T47D (cell line): ENCODE results near the gene MICALL2.

Source experiments
- DNase-seq, 2 experiments: peaks; one replicate each; pipeline versions ENCODE4 v3.0.0 to v3.0.0-alpha.2; 2011 to 2012; ENCODE audit warnings: low read depth in 1 of 2, low spot score in 1 of 2
- JUND ChIP-seq: IDR thresholded peaks from 2 replicates; pipeline ENCODE4 v1.6.1; 2012; ENCODE audit warnings: low read depth
- in situ Hi-C: cut with HindIII; loops from 2 replicates; pipeline ENCODE4 v1.10.0; 2016; ENCODE audit warnings: low sequenced_read_pairs, low pct_unique_long_range_greater_than_20kb

Gene MICALL2

GRCh38 chr7:1419688-1420087 is 39.6 kb downstream of the MICALL2 start:
- DNase-seq: no peak
- no peak for TF ChIP-seq JUND
- in situ Hi-C loops: no loop called here

DNA sequence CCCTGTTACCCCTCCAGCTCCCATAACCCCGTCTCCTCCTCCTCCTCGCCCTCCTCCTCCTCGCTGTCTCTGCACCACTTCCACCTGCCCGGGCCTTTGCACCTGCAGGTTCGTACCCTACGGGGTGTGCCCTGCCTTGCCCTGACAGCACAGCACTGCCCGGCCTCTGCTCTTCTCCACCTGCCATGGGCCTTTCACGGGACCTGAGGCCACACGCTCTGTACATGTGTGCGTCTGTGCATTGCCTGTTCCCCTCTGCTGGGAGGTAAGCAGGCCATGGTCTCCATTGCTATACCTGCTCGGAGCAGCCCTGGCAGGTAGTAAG is 40.0 kb downstream of the MICALL2 start:
- TF ChIP-seq JUND: no peak
- in situ Hi-C loops: no loop called here
- no peak for DNase-seq

- in situ Hi-C loops: no loop called here
- no peak for TF ChIP-seq JUND
- peak; percentile 66 to 99 for DNase-seq
Measured at GRCh38 chr7:1418505-1419309, 40.6 kb downstream of the MICALL2 start.

DNA sequence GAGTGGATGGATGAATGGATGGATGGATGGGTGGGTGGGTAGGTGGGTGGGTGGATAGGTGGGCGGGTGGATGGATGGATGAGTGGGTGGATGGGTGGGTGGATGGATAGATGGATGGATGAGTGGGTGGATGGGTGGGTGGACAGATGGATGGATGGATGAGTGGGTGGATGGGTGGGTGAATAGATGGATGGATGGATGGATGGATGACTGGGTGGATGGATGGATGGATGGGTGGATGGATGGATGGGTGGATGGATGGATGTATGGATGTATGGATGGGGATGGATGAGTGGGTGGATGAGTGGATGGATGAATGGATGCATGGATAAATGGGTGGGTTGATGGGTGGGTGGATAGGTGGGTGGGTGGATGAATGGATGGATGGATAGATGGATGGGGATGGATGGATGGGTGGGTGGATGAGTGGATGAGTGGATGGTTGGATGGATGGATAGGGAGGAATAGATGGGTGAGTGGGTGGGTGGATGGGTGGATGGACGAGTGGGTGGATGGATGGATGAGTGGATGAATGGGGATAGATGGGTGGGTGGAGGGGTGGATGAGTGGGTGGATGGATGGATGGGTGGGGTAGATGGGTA is 43.8 kb downstream of the MICALL2 start:
- in situ Hi-C loops: no loop called here
- no peak for DNase-seq
- no peak for TF ChIP-seq JUND

DNA sequence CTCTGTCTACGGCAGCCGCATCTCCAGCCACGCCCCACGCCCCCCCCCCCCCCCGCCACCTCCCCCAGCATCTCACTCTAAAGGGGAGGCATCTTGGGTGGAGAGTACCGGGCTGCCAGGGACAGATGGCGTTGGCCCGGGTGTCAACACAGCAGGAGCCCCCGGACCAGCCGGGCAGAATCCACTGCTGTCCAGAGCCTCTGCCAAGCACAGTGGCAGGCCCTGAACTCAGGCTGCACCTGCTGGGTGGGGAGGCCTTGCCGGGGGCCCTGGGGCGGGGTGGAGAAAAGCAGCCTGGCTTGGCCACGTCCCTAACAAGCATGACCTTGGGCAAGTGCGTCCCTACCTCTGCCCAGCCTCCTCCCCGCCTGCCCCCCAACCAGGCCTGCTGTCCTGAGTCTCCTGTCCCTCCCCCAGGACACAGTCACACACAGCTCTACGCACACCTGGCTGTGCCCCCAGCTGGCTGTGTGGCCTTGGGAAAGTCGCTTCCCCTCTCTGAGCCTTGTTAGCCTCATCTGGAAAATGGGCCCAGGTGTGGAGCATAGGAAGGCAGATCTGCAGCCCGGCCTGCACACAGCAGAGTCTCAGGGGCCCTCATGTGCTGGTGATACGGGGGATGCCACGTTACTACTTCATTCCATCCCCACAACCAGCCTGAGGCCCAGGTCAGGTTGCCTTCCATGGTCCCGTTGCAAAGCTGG is 45.2 kb downstream of the MICALL2 start:
- no peak for DNase-seq
- in situ Hi-C loops: no loop called here
- TF ChIP-seq JUND: no peak

DNA sequence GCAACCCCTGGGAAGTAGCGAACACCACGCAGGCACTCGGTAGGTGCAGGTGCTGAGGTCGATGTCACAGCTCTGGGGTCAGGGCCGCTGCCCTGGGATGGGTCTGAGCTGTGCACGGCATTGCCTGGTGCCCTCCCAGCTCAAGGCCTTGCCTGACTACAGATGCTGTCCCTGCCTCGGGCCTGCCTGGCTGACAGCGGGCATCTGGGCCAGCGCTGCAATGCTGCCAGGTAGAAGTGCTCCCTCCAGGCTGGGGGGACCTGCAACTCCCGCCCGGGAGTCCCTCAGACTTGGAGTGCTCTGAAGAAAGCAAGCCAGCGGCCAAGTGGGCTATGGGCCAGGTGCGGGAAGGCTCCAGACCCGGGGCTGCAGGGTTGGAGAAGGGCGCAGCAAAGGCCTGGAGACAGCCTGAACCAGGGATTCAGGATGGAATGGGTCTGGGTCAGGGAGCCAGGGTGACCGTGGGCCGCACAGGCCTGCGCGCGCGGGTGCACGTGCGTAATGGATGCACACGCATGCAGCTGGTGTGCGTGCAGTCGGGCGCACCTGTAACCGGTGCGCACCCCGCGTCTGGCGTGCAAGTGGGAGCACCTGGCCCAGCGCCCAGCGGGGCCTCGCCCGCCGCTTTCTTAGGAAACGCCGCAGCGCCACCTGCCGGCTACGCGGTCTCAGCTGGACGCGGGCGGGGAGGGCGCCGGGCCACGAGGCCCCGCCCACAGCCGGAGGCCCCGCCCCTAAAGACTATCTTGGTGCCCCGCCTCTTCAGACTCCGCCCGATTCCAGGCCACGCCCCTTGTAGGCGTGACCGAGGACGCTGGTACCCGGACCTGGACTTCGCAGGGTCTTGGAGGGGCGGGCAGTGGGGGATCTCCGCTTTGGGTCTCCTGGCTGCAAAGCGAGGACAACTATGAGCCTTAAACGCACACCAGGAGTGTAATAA is 46.7 kb downstream of the MICALL2 start:
- in situ Hi-C loops: no loop called here
- DNase-seq: peak; percentile 93 to 97
- TF ChIP-seq JUND: no peak

DNA sequence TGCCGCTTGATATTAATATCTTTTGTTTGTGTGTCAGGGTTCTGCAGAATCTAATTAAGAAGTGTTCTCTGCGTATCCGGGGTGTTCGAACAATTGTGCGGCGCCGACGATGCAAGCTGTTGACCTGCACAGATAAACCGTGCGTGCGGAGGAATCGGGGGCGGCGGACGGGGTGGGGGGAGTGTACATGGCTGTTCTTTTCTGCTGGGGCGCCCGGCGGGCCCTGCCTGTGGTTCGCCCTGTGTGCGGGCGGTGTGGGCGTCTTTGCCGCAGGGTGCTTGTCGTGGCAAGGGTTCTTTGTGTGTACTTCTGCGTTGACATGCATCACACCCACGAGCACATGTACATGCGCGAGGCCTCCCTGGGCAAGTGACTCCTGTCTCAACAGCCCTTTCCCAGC is 47.9 kb downstream of the MICALL2 start:
- DNase-seq: no peak
- in situ Hi-C loops: no loop called here
- no peak for TF ChIP-seq JUND

GRCh38 chr7:1410992-1411391 is 48.3 kb downstream of the MICALL2 start:
- TF ChIP-seq JUND: no peak
- in situ Hi-C loops: no loop called here
- no peak for DNase-seq

GRCh38 chr7:1409555-1409954 is 49.7 kb downstream of the MICALL2 start:
- in situ Hi-C loops: no loop called here
- DNase-seq: no peak
- TF ChIP-seq JUND: no peak

GRCh38 chr7:1408466-1408865 is 50.8 kb downstream of the MICALL2 start:
- in situ Hi-C loops: no loop called here
- TF ChIP-seq JUND: no peak
- DNase-seq: no peak

DNA sequence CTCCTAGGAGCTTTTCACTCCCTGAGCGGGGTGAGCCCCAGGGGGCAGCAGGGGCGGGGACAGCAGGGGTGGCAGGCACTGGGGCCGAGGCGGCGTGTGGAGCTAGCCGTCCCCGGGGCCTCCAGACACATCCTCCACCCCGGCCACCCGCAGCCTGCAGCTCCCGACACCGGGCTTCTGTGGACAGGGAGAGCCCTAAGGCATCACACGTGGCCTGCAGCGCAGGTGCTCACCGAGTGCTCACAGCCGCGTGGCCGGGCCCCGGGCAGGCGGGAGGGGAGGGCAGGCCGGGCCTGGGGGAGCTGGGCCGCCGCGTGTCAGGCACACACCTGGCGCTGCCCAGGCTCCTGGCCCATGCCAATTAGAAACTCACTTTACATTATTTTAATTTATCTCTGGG is 51.4 kb downstream of the MICALL2 start:
- no peak for TF ChIP-seq JUND
- in situ Hi-C loops: no loop called here
- DNase-seq: no peak

DNA sequence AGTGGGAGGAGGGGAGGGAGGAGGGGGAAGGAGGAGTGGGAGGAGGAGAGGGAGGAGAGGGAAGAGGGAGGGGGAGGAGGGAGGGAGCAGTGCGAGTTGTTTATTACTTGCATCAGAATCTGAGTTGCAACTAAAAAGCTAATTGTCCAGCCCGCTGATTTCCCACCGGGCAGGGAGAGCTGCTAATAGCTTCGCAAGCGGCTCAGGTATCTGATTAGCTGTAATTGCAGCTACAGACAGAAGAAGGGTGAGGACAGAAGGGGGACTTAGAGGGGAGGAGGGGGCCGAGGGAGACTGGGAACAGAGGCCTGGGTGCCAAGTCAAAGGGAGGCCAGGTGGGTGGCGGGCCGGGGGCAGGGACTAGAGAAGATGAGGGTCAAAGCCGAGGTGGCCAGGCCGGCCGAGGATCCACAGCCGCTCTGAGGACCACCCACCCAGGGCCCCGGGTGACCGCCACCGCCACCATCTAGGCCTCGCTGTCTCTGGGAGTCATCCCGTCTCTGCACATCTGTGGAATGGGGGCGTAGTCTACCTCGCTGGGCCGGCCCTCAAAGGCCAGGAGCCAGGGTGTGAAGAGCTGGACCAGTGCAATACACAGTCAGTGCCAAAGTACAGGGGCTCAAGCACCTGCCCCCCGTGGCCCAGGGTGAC is 54.2 kb downstream of the MICALL2 start:
- in situ Hi-C loops: no loop called here
- no peak for DNase-seq
- no peak for TF ChIP-seq JUND

GRCh38 chr7:1404460-1404809 is 54.8 kb downstream of the MICALL2 start:
- no peak for DNase-seq
- no peak for TF ChIP-seq JUND
- in situ Hi-C loops: no loop called here
